Fibroblast of villous mesenchyme (primary cell): ENCODE data around the gene ZNF775. TPM values are rescaled to one million over a fixed set of nuclear protein-coding genes. Genes with fewer than 3 reads are reported as not detected.

Experiments
- DNase-seq: peaks from one replicate; pipeline ENCODE4 v3.0.0-alpha.2; 2010; ENCODE audit warnings: low read depth
- H3K4me3 ChIP-seq: 2 replicates; pipeline ENCODE4 v1.5.1; 2011; ENCODE audit warnings: low read depth, mild to moderate bottlenecking, low read length
- CTCF ChIP-seq: IDR thresholded peaks from 2 replicates; pipeline ENCODE4 v1.5.1; 2012; ENCODE audit warnings: low read depth, mild to moderate bottlenecking, low read length; ENCODE audit not compliant: insufficient read depth
- total RNA-seq: library from RNA; depleted of rRNA; stranded (reverse); fragments of >200 nt; gene quantifications from 2 replicates; pipeline ENCODE4 v1.2.3, GENCODE V29; 2012

The ZNF775 gene
- total RNA-seq, 1 donor: 3.0 TPM

DNA sequence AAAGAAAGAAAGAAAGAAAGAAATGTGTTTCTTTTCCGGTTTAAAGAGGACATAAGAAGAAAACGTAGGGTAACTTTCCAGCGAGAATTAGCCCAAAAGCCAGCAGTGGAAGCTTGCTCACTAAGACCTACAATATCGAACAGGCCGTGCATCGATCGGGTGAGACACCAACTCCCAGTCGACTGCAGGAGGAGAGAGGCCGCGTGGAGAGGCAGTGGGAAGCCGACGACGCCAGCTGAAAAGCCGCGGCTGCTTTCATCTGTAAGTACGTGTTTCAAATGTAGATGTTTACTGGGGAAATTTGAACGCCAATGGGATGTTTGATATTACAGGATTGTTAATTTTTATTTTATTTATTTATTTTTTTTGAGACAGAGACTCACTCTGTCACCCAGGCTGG, 42.7 kb downstream of the ZNF775 start:
- TF ChIP-seq CTCF: no peak
- H3K4me3 ChIP-seq: no peak overlapping the region
- DNase-seq: no peak

- TF ChIP-seq CTCF: no peak
- no peak overlapping the region for H3K4me3 ChIP-seq
- DNase-seq: no peak
Observed at GRCh38 chr7:150425670-150426069, 46.5 kb downstream of the ZNF775 start.

- DNase-seq: peak; percentile 69
- no peak overlapping the region for H3K4me3 ChIP-seq
- TF ChIP-seq CTCF: no peak
Observed at GRCh38 chr7:150428671-150429451, 49.7 kb downstream of the ZNF775 start.

DNA sequence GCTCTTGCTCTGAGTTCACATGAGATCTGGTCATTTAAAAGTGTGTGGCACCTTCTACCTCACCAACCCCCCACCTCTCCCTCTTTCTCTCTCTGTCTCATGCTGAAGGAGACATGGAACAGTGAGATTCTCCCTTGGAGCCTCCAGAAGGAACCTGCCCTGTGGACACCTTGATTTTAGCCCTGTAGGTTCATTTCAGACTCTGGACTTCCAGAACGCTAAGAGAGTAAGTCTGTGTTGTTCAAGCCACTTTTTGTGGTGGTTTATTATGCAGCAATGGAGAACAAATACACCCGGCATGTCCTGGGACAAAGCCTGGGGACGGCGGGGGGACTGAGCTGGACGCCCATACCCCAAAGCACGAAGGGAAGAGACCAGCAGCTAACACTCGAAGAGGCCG, 50.6 kb downstream of the ZNF775 start:
- no peak for DNase-seq
- no peak for TF ChIP-seq CTCF
- no peak overlapping the region for H3K4me3 ChIP-seq

DNA sequence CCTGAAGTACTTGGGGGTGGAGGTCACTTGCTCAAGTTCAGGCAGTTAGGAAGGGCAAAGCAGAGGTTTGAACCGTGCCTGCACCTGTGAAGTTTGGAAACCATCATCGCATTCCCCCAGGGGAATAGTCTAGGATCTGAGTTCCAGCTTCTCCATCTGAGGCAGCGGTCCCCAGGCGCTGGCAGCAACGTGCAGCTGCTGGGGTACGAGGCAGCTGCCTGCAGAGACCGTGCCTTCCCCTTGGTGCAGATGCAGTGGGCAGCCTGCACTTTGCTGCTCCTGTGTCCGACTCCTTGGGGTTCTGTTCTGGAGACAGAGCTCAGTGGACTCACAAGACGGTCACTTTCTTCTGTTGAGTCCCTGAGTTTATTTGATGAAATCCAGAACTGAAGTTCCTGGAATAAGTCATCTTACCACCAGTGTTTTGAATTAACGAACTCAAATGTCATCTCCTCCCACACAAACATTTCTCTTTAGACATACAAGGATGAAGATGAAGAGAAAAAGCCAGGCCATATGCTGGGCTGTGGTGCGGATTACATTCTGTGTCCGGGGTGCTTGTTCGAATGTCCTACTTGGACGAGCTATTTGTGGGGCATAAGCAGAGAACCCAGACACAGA, 51.4 kb downstream of the ZNF775 start:
- no peak overlapping the region for H3K4me3 ChIP-seq
- peak; percentile 68 for DNase-seq
- no peak for TF ChIP-seq CTCF

DNA sequence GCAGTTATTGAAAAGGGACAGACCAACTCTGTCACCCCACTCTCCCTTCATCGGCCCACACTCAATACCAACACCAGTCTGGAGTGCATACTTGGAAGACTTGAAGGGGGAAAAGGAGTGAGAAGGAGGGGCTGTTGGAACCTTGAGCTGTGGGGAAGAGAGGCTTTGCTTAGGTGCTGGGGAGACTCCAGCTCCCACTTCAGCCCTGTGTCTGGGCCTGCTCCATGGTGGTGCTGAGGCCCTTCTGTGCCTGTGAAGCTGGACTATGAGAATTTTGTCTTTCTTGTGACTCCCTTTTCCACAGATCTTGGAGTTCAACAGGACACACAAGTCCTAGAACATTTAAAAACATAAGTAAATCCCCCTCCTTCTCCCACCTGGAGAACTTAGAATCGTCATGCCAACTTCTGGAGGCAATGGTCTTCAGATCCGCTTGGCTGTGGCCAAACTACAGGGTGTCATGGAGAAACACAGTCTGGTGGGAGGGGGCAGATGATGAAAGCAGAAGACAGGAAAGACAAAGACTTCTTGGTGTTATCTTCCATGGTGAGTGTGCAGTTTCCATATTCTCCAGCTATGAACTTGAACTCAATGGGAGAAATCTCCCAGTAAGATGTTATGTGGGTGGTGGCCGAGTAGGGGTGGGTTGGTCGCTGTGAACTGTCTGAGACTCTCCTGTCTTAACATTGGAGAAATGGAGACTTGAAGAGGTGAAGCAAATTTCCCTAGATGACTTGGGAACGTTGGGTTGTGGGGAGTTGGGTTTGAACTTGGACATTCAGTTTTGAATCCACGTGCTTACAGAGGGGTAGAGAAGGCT, 52.9 kb downstream of the ZNF775 start:
- TF ChIP-seq CTCF: no peak
- no peak for DNase-seq
- H3K4me3 ChIP-seq: no peak overlapping the region
